Head of caudate nucleus (tissue), 42 donors: ENCODE data around the gene PTGS2.

Source experiments
- DNase-seq, 42 donors: peaks; one replicate each; pipeline versions ENCODE4 v3.0.0 to v3.0.0-alpha.2; 2020 to 2021; ENCODE audit warnings: mixed read lengths in 7 of 42
- intact Hi-C: fragments of 100-400 bp; cut with DNase I; formaldehyde crosslinking; loops from one replicate; pipeline ENCODE4 v1.15.0; 2022

Gene PTGS2

GRCh38 chr1:186627019-186627418, 53.2 kb downstream of the PTGS2 start:
- DNase-seq, result no peak
- intact Hi-C loops, result no loop called here

DNA sequence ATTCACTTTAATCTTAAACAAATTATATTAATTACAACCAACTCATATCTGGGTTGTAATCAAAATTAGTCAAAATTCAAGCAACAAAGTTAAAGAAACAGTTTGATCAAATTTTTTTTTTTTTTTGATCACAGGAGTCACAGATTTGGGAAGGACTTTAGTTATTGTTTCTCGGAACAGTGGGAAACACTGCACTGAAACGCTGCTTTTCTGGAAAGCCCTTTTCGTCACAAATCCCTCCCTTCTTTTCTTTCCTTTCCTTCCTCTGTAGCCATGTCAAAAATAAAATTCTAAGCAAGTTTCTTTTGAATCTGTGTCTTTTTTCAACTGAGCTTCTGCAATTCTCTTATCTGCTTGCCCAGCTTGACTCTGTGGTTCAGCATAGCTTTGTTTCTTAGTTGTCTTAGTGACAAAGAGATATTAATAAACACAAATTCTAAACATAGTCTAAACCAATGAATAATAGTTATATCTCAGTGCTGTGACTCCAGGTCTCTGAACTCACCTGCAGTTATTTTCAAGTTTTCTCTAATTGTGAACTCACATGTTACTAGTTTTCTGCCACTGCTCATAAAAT, 53.8 kb downstream of the PTGS2 start:
- DNase-seq, result no peak
- intact Hi-C loops, result no loop called here

DNA sequence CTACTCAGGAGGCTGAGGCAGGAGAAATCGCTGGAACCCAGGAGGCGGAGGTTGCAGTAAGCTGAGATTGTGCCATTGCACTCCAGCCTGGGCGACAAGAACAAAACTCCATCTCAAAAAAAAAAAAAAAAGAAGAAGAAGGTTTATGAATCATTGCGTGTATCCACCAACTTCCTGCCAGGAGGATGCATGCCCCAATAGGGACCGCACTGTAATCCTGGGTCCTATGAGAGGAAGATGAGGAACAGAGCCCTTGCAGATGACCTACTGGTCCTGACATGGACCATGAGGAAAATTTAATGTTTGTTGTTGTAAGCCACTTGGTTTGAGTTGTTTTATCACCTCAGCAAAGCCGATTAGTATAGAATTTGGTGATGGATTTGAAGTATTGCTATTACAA, 56.7 kb downstream of the PTGS2 start:
- no peak for DNase-seq
- intact Hi-C loops, result no loop called here
